Panc1 (cell line): ENCODE measurements around the gene LPP. TPM values are rescaled to one million over a fixed set of nuclear protein-coding genes. Genes with fewer than 3 reads are reported as not detected.

Experiments used
- ATAC-seq: fragments of 200-7000 bp; cut with Tn5 transposase; 2 replicates; pipeline ENCODE4 v1.9.1; 2020; ENCODE audit warnings: mild to moderate bottlenecking, moderate library complexity
- BruUV-seq: library from RNA; stranded (reverse); fragments of 400-500 nt; replicated peaks from 2 replicates; lab custom pipeline; 2021; lab: Mats Ljungman, UMichigan
- CTCF ChIA-PET: fragments of 300-600 bp; sonication (Branson Sonifier 250); formaldehyde crosslinking; loops from one replicate; lab custom pipeline; 2022; ENCODE audit warnings: antibody characterized with exemption; lab: Charles Lee
- POLR2A ChIA-PET: fragments of 300-600 bp; sonication (Branson Sonifier 250); formaldehyde crosslinking; loops from one replicate; lab custom pipeline; 2022; ENCODE audit warnings: antibody characterized with exemption; lab: Charles Lee
- DNase-seq: peaks from one replicate; pipeline ENCODE4 v3.0.0-alpha.2; 2010; ENCODE audit warnings: low read depth, low spot score
- H3K27ac ChIP-seq: 2 replicates; pipeline ENCODE4 v1.5.1; 2011; ENCODE audit warnings: mild to moderate bottlenecking, low read length, inconsistent platforms
- H3K27me3 ChIP-seq: fragments of 200-500 bp; sonication (Bioruptor generic); 2 replicates; pipeline ENCODE4 v1.6.0; 2014; ENCODE audit warnings: low read length, inconsistent platforms; ENCODE audit not compliant: control insufficient read depth, insufficient read depth
- H3K36me3 ChIP-seq: fragments of 200-500 bp; sonication (Bioruptor generic); 2 replicates; pipeline ENCODE4 v1.5.1; 2014; ENCODE audit warnings: inconsistent platforms, mild to moderate bottlenecking, low read length, moderate library complexity; ENCODE audit not compliant: control insufficient read depth, insufficient read depth
- H3K4me1 ChIP-seq: 2 replicates; pipeline ENCODE4 v1.5.1; 2011; ENCODE audit warnings: inconsistent platforms, mild to moderate bottlenecking, low read length, moderate library complexity; ENCODE audit not compliant: control insufficient read depth, insufficient read depth
- H3K4me3 ChIP-seq, 2 experiments: 2 replicates each; pipeline ENCODE4 v1.5.1; 2011 to 2012; ENCODE audit warnings: low read depth in 2 of 2, low read length in 2 of 2, mild to moderate bottlenecking in 2 of 2, inconsistent platforms in 1 of 2, moderate library complexity in 1 of 2
- H3K9me3 ChIP-seq: fragments of 200-500 bp; sonication (Bioruptor generic); 2 replicates; pipeline ENCODE4 v1.5.1; 2014; ENCODE audit warnings: low read depth, mild to moderate bottlenecking, inconsistent platforms, low read length, moderate library complexity; ENCODE audit not compliant: control insufficient read depth, insufficient read depth
- CTCF ChIP-seq: fragments of 450-650 bp; IDR thresholded peaks from 2 replicates; pipeline ENCODE4 v1.5.1; 2017; ENCODE audit warnings: mild to moderate bottlenecking
- POLR2AphosphoS5 ChIP-seq: IDR thresholded peaks from 2 replicates; pipeline ENCODE4 v1.6.1; 2012; ENCODE audit warnings: mild to moderate bottlenecking, low read depth, low read length, moderate library complexity
- REST ChIP-seq, 2 experiments: IDR thresholded peaks; 2 replicates each; pipeline ENCODE4 v1.6.1; 2011 to 2012; ENCODE audit warnings: low read depth in 2 of 2, control low read depth in 1 of 2, low read length in 1 of 2, mild to moderate bottlenecking in 1 of 2, moderate library complexity in 1 of 2; ENCODE audit not compliant: insufficient read depth in 1 of 2
- SIN3A ChIP-seq: IDR thresholded peaks from 2 replicates; pipeline ENCODE4 v1.6.1; 2012; ENCODE audit warnings: low read depth, mild to moderate bottlenecking, low read length, moderate library complexity, borderline replicate concordance; ENCODE audit not compliant: insufficient read depth
- TCF7L2 ChIP-seq: IDR thresholded peaks from 2 replicates; pipeline ENCODE4 v1.6.1; 2011; ENCODE audit warnings: mild to moderate bottlenecking, low read depth, low read length, inconsistent platforms
- in situ Hi-C: cut with HindIII; loops from 2 replicates; pipeline ENCODE4 v1.10.0; 2016; ENCODE audit warnings: low sequenced_read_pairs, low pct_unique_long_range_greater_than_20kb
- intact Hi-C: fragments of 100-400 bp; cut with micrococcal nuclease; formaldehyde crosslinking; loops from one replicate; pipeline ENCODE4 v1.10.0; 2022; ENCODE audit not compliant: unreplicated experiment
- total RNA-seq: library from RNA; stranded (reverse); gene quantifications from one replicate; pipeline ENCODE4 v1.2.1, GENCODE V29; 2021; ENCODE audit not compliant: unreplicated experiment

Gene LPP
- total RNA-seq, 1 experiment from 2014 or later = 90.0 TPM

- H3K27ac ChIP-seq = no peak overlapping the region
- no peaks in the 10 kb centered on the region for H3K9me3 ChIP-seq
- CTCF ChIA-PET = no interaction called here
- POLR2A ChIA-PET = no interaction called here
- no peak for ATAC-seq
- in situ Hi-C loops = no loop called here
- peaks cover 3% of the 10 kb centered on the region; the same call in 1 of the 2 replicates for H3K4me1 ChIP-seq
- intact Hi-C loops = no loop called here
- H3K36me3 ChIP-seq = no peaks in the 10 kb centered on the region
- TF ChIP-seq CTCF = no peak
- TF ChIP-seq TCF7L2 = no peak
- TSS peak; percentile 10 for BruUV-seq
- no peak for DNase-seq
- H3K27me3 ChIP-seq = no peaks in the 10 kb centered on the region
- no peak overlapping the region for H3K4me3 ChIP-seq
Measured at GRCh38 chr3:188487652-188488051, 333.7 kb downstream of the LPP start.

DNA sequence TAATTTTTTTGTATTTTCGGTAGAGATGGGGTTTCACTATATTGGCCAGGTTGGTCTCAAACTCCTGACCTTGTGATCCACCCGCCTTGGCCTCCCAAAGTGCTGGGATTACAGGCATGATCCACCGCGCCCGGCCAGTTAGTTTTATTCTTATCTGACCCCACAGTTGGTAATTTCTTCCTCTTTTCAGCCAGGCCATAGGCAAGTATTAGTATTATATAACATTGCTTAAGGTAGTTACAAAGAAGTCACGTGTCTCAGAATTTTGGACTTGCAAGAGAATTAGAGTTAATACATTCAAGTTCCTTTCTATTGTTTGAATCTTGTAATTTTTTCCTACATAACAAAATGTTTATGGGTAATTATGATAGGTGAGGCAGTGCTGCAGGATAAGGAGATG, 334.8 kb downstream of the LPP start:
- intact Hi-C loops = no loop called here
- Histone ChIP-seq H3K36me3 (no peaks in the 10 kb centered on the region), H3K9me3 (no peaks in the 10 kb centered on the region), H3K27ac (no peak overlapping the region), H3K4me1 (peaks cover 3% of the 10 kb centered on the region; the same call in 1 of the 2 replicates), H3K27me3 (no peaks in the 10 kb centered on the region), H3K4me3 (no peak overlapping the region)
- ChIA-PET POLR2A (no interaction called here), CTCF (no interaction called here)
- DNase-seq (no peak), ATAC-seq (no peak)
- in situ Hi-C loops = no loop called here
- TF ChIP-seq TCF7L2 (no peak), CTCF (no peak), SIN3A (no peak), POLR2AphosphoS5 (no peak), REST (IDR thresholded peaks at IDR 0.05; ENCODE audit: insufficient read depth in 1 of 2, low read depth in 2 of 2, low read length in 1 of 2) (no peak)
- no TSS peak for BruUV-seq
